Naive thymus-derived CD4-positive, alpha-beta T cell (primary cell): ENCODE data around the gene RBFOX2. TPM values are rescaled to one million over a fixed set of nuclear protein-coding genes. Genes with fewer than 3 reads are reported as not detected.
"Not testable (repeated sequence)": the region's sequence is repeated elsewhere in the genome, so short reads cannot be mapped to it uniquely, and the experiment has no call there.

Experiments
- ATAC-seq: fragments of 150-1000 bp; cut with Tn5 transposase; 2 replicates; pipeline ENCODE4 v1.10.0; 2021; ENCODE audit warnings: mild to moderate bottlenecking, moderate library complexity
- CTCF ChIA-PET: fragments of 350-600 bp; sonication (Branson Sonifier 250); formaldehyde crosslinking; loops from one replicate; lab custom pipeline; 2021; ENCODE audit warnings: antibody characterized with exemption; lab: Charles Lee
- POLR2A ChIA-PET: fragments of 350-600 bp; sonication (Branson Sonifier 250); formaldehyde crosslinking; loops from one replicate; lab custom pipeline; 2021; ENCODE audit warnings: antibody characterized with exemption, inconsistent platforms; lab: Charles Lee
- DNase-seq, 9 donors: peaks; one replicate each; pipeline versions ENCODE4 v3.0.0 to v3.0.0-alpha.2; 2020 to 2022; ENCODE audit warnings: mixed read lengths in 1 of 9
- H3K27ac ChIP-seq: one replicate; pipeline ENCODE4 v1.7.0; 2013; ENCODE audit warnings: mild to moderate bottlenecking, low read depth, low read length, moderate library complexity
- H3K27me3 ChIP-seq, 2 donors: one replicate each; pipeline ENCODE4 v1.7.0; 2013; ENCODE audit warnings: low read length in 2 of 2, mild to moderate bottlenecking in 2 of 2, moderate library complexity in 2 of 2; ENCODE audit not compliant: control insufficient read depth in 2 of 2, insufficient read depth in 2 of 2
- H3K36me3 ChIP-seq, 3 experiments: 1 replicate in 2 of 3; 2 replicates in 1 of 3; pipeline ENCODE4 v1.7.0; 2013; ENCODE audit warnings: low read length in 3 of 3, mild to moderate bottlenecking in 3 of 3, moderate library complexity in 1 of 3; ENCODE audit not compliant: insufficient read depth in 3 of 3, control insufficient read depth in 2 of 3
- H3K4me1 ChIP-seq, 2 donors: one replicate each; pipeline ENCODE4 v1.7.0; 2013; ENCODE audit warnings: low read length in 2 of 2, mild to moderate bottlenecking in 2 of 2, moderate library complexity in 1 of 2; ENCODE audit not compliant: control insufficient read depth in 2 of 2, insufficient read depth in 2 of 2
- H3K4me3 ChIP-seq: 2 replicates; pipeline ENCODE4 v1.7.0; 2013; ENCODE audit warnings: mild to moderate bottlenecking, low read length
- H3K9me3 ChIP-seq, 3 experiments: 1 replicate in 2 of 3; 2 replicates in 1 of 3; pipeline ENCODE4 v1.7.0; 2013; ENCODE audit warnings: low read length in 3 of 3; ENCODE audit not compliant: control insufficient read depth in 2 of 3
- H3K27ac Mint-ChIP-seq, 9 donors: one replicate each; pipeline ENCODE4 v1.8.0; 2020 to 2022; ENCODE audit warnings: mixed read lengths in 9 of 9, mild to moderate bottlenecking in 8 of 9, moderate library complexity in 5 of 9, inconsistent platforms in 2 of 9
- H3K27me3 Mint-ChIP-seq, 5 donors: one replicate each; pipeline ENCODE4 v1.8.0; 2021 to 2022; ENCODE audit warnings: mixed read lengths in 5 of 5, mild to moderate bottlenecking in 1 of 5
- H3K36me3 Mint-ChIP-seq, 5 donors: one replicate each; pipeline ENCODE4 v1.8.0; 2020 to 2022; ENCODE audit warnings: mixed read lengths in 5 of 5, mild to moderate bottlenecking in 3 of 5, inconsistent platforms in 1 of 5
- H3K4me1 Mint-ChIP-seq, 7 donors: one replicate each; pipeline ENCODE4 v1.8.0; 2020 to 2022; ENCODE audit warnings: mixed read lengths in 7 of 7, mild to moderate bottlenecking in 3 of 7, inconsistent platforms in 1 of 7
- H3K4me3 Mint-ChIP-seq, 10 donors: one replicate each; pipeline ENCODE4 v1.8.0; 2020 to 2022; ENCODE audit warnings: mild to moderate bottlenecking in 10 of 10, mixed read lengths in 10 of 10, moderate library complexity in 6 of 10, inconsistent platforms in 2 of 10
- H3K9me3 Mint-ChIP-seq, 11 donors: one replicate each; pipeline ENCODE4 v1.8.0; 2020 to 2022; ENCODE audit warnings: mixed read lengths in 11 of 11, mild to moderate bottlenecking in 4 of 11, inconsistent platforms in 1 of 11, moderate library complexity in 1 of 11
- intact Hi-C, 2 donors: fragments of 100-400 bp; cut with micrococcal nuclease; formaldehyde crosslinking; loops; one replicate each; pipeline ENCODE4 v1.15.1; 2023
- polyA plus RNA-seq, 2 donors: library from polyadenylated mRNA; unstranded; fragments of 300-500 nt; fragmentation: Illumina TruSeq; gene quantifications; one replicate each; pipeline ENCODE4 v1.2.3, GENCODE V29; 2021
- total RNA-seq, 6 experiments: library from RNA in 5 of 6; stranded (reverse) in 5 of 6; gene quantifications; 1 replicate in 5 of 6; 2 replicates in 1 of 6; pipeline ENCODE4 v1.2.3 and lab custom pipeline; 2021 to 2026

The RBFOX2 gene, protein sequence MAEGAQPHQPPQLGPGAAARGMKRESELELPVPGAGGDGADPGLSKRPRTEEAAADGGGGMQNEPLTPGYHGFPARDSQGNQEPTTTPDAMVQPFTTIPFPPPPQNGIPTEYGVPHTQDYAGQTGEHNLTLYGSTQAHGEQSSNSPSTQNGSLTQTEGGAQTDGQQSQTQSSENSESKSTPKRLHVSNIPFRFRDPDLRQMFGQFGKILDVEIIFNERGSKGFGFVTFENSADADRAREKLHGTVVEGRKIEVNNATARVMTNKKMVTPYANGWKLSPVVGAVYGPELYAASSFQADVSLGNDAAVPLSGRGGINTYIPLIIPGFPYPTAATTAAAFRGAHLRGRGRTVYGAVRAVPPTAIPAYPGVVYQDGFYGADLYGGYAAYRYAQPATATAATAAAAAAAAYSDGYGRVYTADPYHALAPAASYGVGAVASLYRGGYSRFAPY
- total RNA-seq (1 to 10 TPM in 4 of 5 experiments, under 1 TPM in 1; 0.45 to 1.7 (median 1.2) TPM), polyA plus RNA-seq (under 1 TPM; 0.39 to 0.87 TPM), total RNA-seq (lab: John Stamatoyannopoulos, UW) (3.8 reads per million, percentile 19 among the genes with 10 or more reads in this experiment)

DNA sequence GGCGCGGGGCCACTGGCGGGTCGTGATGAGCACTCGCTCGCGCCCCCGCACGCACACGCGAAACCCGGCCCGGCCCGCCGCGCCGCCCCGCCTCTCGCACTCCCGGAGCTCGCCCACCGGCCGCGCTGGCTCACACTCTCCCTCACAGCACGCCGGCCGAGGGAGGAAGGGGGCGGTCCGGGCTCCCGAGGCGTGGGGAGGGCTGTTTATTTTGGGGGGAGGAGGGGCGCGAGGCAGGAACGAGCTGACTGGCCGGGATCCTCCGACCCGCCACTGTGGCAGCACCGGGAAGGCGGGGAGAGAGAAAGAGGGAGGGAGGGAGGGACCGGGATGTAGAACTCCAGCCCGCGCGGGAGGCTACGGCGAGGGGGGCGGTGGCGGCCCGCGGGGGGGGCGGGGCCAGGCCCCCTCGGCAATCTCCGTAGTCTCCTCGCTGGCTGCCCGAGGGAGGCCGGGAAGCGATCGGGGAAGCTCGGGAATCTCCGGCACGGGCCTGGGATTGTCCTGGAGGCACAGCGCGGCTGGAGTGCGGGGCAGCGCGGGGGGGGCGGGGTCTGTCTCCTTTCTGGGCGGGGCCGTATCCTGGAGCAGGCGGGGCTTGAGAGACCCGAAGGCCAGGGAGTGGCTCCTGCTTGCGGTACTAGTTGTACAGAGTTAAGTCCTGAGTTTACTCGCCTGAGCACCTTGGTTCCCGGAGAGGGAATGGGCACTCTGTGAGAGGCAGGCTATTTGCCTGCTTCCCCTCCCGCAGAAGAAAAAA is at the start of gene RBFOX2:
TSS of gene RBFOX2 (minus strand) at position 179 of the 760 bp plus-strand sequence. CDS start 399 bp downstream, outside the sequence.
- Mint-ChIP-seq H3K27ac (peak within 1 kb of the TSS in 8 of 9 donors; percentile 40 to 86 (median 75)), H3K36me3 (no peaks in the 10 kb centered on the region), H3K4me3 (peak within 1 kb of the TSS; percentile 85 to 96 (median 90)), H3K9me3 (no peaks in the 10 kb centered on the region), H3K4me1 (peaks cover 15 to 25% (median 23%) of the 10 kb centered on the region in 7 donors), H3K27me3 (peaks cover 0 to 54% (median 4%) of the 10 kb centered on the region in 5 donors)
- CTCF ChIA-PET: interaction anchor here (2.1 kb wide), 1 partner anchor 37 kb away, joined by 9 read pairs; no protein-coding TSS in a partner anchor
- peak within 1 kb of the TSS; percentile 61 for H3K4me3 ChIP-seq
- peaks cover 8 to 13% of the 10 kb centered on the region in 2 donors for H3K4me1 ChIP-seq
- H3K36me3 ChIP-seq: no peaks in the 10 kb centered on the region
- peak; percentile 26 to 82 (median 44) for DNase-seq
- H3K27me3 ChIP-seq: no peaks in the 10 kb centered on the region
- peak within 1 kb of the TSS; percentile 51 for H3K27ac ChIP-seq
- intact Hi-C loops: loop anchor here (1.0 to 2.0 kb wide), 2 partner anchors 37 to 96 kb away; no protein-coding TSS in a partner anchor
- peak; percentile 80 for ATAC-seq
- POLR2A ChIA-PET: no interaction called here
- no peaks in the 10 kb centered on the region for H3K9me3 ChIP-seq

- H3K27ac Mint-ChIP-seq: no peak overlapping the region
- POLR2A ChIA-PET: interaction anchor here (0.7 kb wide), 1 partner anchor 39 kb away, joined by 3 read pairs; no protein-coding TSS in a partner anchor
- intact Hi-C loops: no loop called here
These were observed 48.6 kb upstream of the RBFOX2 start for GRCh38 chr22:36077271-36077670.

DNA sequence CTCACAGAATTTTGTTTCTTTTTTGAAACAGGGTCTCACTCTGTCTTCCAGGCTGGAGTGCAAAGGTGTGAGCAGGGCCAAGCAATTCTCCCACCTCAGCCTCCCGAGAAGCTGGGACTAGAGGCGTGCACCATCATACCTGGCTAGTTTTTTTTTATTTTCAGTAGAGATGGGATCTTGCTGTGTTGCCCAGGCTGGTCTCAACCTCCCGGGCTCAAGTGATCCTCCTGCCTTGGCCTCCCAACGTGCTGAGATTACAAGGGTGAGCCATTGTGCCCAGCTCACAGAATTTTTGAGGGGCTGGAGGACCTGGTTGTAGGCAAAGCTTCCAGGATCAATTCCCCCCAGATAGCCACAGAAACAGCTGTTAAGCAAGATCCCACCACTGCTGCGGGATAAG is 47.1 kb upstream of the RBFOX2 start:
- intact Hi-C loops: no loop called here
- CTCF ChIA-PET: no interaction called here
- Mint-ChIP-seq H3K27me3 (peaks cover 0 to 3% (median 0%) of the 10 kb centered on the region in 5 donors), H3K9me3 (peaks cover 0 to 1% (median 0%) of the 10 kb centered on the region in 11 donors), H3K27ac (no peak overlapping the region), H3K4me3 (no peak overlapping the region), H3K4me1 (peaks cover 0 to under 1% (median 0%) of the 10 kb centered on the region in 7 donors), H3K36me3 (no peaks in the 10 kb centered on the region)
- Histone ChIP-seq H3K27ac (no peak overlapping the region), H3K27me3 (no peaks in the 10 kb centered on the region), H3K9me3 (no peaks in the 10 kb centered on the region), H3K36me3 (no peaks in the 10 kb centered on the region), H3K4me3 (no peak overlapping the region), H3K4me1 (no peaks in the 10 kb centered on the region)
- POLR2A ChIA-PET: interaction anchor here (0.6 kb wide), 1 partner anchor 25 kb away, joined by 4 read pairs; no protein-coding TSS in a partner anchor
- no peak for DNase-seq
- no peak for ATAC-seq

More at GRCh38 chr22:36077271-36077670, 48.6 kb upstream of the RBFOX2 start:
- Histone ChIP-seq H3K4me1 (no peaks in the 10 kb centered on the region), H3K27ac (no peak overlapping the region), H3K36me3 (no peaks in the 10 kb centered on the region), H3K27me3 (no peaks in the 10 kb centered on the region), H3K4me3 (no peak overlapping the region), H3K9me3 (no peaks in the 10 kb centered on the region)
- DNase-seq (no peak), ATAC-seq (no peak)
- Mint-ChIP-seq H3K4me3 (no peak overlapping the region), H3K36me3 (no peaks in the 10 kb centered on the region), H3K27me3 (peaks cover 0 to 3% (median 0%) of the 10 kb centered on the region in 5 donors), H3K9me3 (peaks cover 0 to 1% (median 0%) of the 10 kb centered on the region in 11 donors), H3K4me1 (peaks cover 0 to 7% (median 0%) of the 10 kb centered on the region in 7 donors)
- CTCF ChIA-PET: no interaction called here

DNA sequence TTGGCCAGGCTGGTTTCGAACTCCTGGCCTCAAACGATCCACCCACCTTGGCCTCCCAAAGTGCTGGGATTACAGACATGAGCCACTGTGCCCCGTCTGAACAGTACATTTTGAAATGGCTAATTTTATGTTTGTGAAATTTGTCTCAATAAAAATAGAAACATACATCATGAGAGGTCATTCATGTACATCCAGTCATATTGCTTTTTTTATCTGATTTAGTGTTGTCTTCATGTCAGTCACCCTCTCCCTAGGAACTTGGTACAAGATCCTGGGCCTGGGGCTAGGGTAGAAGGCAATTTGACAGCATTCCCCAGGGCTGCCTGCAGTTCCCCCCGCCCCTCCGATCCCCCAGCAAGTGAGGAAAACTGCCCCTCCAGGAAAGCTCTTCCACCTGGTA is 46.6 kb upstream of the RBFOX2 start:
- Mint-ChIP-seq H3K9me3 (peaks cover 0 to 1% (median 0%) of the 10 kb centered on the region in 11 donors), H3K27me3 (peaks cover 0 to 3% (median 0%) of the 10 kb centered on the region in 5 donors), H3K27ac (no peak overlapping the region), H3K4me1 (no peaks in the 10 kb centered on the region), H3K4me3 (no peak overlapping the region), H3K36me3 (no peaks in the 10 kb centered on the region)
- H3K27ac ChIP-seq: no peak overlapping the region
- DNase-seq (no peak), ATAC-seq (no peak)
- H3K36me3 ChIP-seq: no peaks in the 10 kb centered on the region
- H3K9me3 ChIP-seq: no peaks in the 10 kb centered on the region
- no peaks in the 10 kb centered on the region for H3K4me1 ChIP-seq
- POLR2A ChIA-PET: interaction anchor here (0.7 kb wide), 1 partner anchor 427 kb away, joined by 3 read pairs; the partner anchor contains the start of gene APOL6
- CTCF ChIA-PET: interaction anchor here (1.2 kb wide), 1 partner anchor 10 kb away, joined by 4 read pairs; no protein-coding TSS in a partner anchor
- intact Hi-C loops: no loop called here
- H3K27me3 ChIP-seq: no peaks in the 10 kb centered on the region
- H3K4me3 ChIP-seq: no peak overlapping the region

GRCh38 chr22:36073476-36073875 is 44.9 kb upstream of the RBFOX2 start:
- no peaks in the 10 kb centered on the region for H3K27me3 ChIP-seq
- H3K4me3 Mint-ChIP-seq: no peak overlapping the region
- H3K9me3 Mint-ChIP-seq: peaks cover 0 to 1% (median 0%) of the 10 kb centered on the region in 11 donors
- H3K4me3 ChIP-seq: no peak overlapping the region
- CTCF ChIA-PET: no interaction called here
- intact Hi-C loops: no loop called here
- POLR2A ChIA-PET: no interaction called here
- H3K4me1 Mint-ChIP-seq: no peaks in the 10 kb centered on the region
- no peaks in the 10 kb centered on the region for H3K9me3 ChIP-seq
- no peaks in the 10 kb centered on the region for H3K4me1 ChIP-seq
- no peaks in the 10 kb centered on the region for H3K36me3 ChIP-seq
- H3K27ac Mint-ChIP-seq: no peak overlapping the region
- ATAC-seq: no peak
- no peaks in the 10 kb centered on the region for H3K36me3 Mint-ChIP-seq
- no peak for DNase-seq
- H3K27me3 Mint-ChIP-seq: peaks cover 0 to 3% (median 0%) of the 10 kb centered on the region in 5 donors
- no peak overlapping the region for H3K27ac ChIP-seq

- DNase-seq, H3K9me3 Mint-ChIP-seq, H3K36me3 Mint-ChIP-seq, H3K27ac ChIP-seq, CTCF ChIA-PET, H3K9me3 ChIP-seq, H3K36me3 ChIP-seq, H3K4me3 Mint-ChIP-seq, intact Hi-C loops, ATAC-seq, H3K27ac Mint-ChIP-seq, POLR2A ChIA-PET, H3K4me1 Mint-ChIP-seq, H3K27me3 Mint-ChIP-seq, H3K4me1 ChIP-seq, H3K27me3 ChIP-seq, H3K4me3 ChIP-seq: not testable (repeated sequence)
These were observed 42.0 kb upstream of the RBFOX2 start for GRCh38 chr22:36070645-36071044.
